PC-9 (cell line): ENCODE measurements around the gene CYGB.

Source experiments
- CTCF ChIP-seq: fragments of 200-600 bp; sonication (generic); conservative IDR thresholded peaks from 2 replicates; pipeline ENCODE4 v1.6.1; 2017; ENCODE audit warnings: mixed run types, antibody characterized with exemption, mild to moderate bottlenecking, moderate library complexity
- EZH2 ChIP-seq: fragments of 200-600 bp; sonication (generic); IDR thresholded peaks from 2 replicates; pipeline ENCODE4 v1.8.0; 2017; ENCODE audit warnings: antibody characterized with exemption, low read depth

- TF ChIP-seq CTCF = no peak
- no peak for TF ChIP-seq EZH2
Observed at GRCh38 chr17:76499267-76499667, 38.2 kb downstream of the CYGB start.
